GM12878 (cell line): ENCODE measurements around the gene HMGXB3. TPM values are rescaled to one million over a fixed set of nuclear protein-coding genes. Genes with fewer than 3 reads are reported as not detected.

Experiments
- ATAC-seq: fragments of 200-7000 bp; cut with Tn5 transposase; 3 replicates; pipeline ENCODE4 v1.9.1; 2020; ENCODE audit warnings: mild to moderate bottlenecking, moderate library complexity
- BruUV-seq: library from RNA; stranded (reverse); fragments of 400-500 nt; replicated peaks from 2 replicates; lab custom pipeline; 2021; lab: Mats Ljungman, UMichigan
- CTCF ChIA-PET: fragments of 300-600 bp; sonication (Branson Sonifier 250); formaldehyde crosslinking; extraction: SDS; loops from one replicate; lab custom pipeline; 2021; ENCODE audit warnings: inconsistent platforms; lab: Yijun Ruan, JAX
- POLR2A ChIA-PET: fragments of 350-600 bp; formaldehyde crosslinking; extraction: SDS; loops from one replicate; lab custom pipeline; 2021; ENCODE audit warnings: inconsistent platforms; lab: Charles Lee
- RAD21 ChIA-PET: fragments of 300-600 bp; sonication (Branson Sonifier 250); formaldehyde crosslinking; loops from one replicate; lab custom pipeline; 2023; ENCODE audit warnings: antibody characterized with exemption; ENCODE audit not compliant: unreplicated experiment; lab: Charles Lee
- SMC1A ChIA-PET: fragments of 300-600 bp; sonication (Branson Sonifier 250); formaldehyde crosslinking; loops from one replicate; lab custom pipeline; 2023; ENCODE audit not compliant: unreplicated experiment, uncharacterized antibody; lab: Charles Lee
- DNase-seq: peaks from one replicate; pipeline ENCODE4 v3.0.0-alpha.2; 2011; ENCODE audit warnings: low read depth, low spot score
- FAIRE-seq: peaks from 3 replicates; lab custom pipeline; 2011; peaks lifted over from hg19 to GRCh38; lab: Jason Lieb, UNC
- H2AFZ ChIP-seq: 2 replicates; pipeline ENCODE4 v1.6.0; 2011; ENCODE audit warnings: low read depth, low read length, control low read depth; ENCODE audit not compliant: control insufficient read depth
- H3K27ac ChIP-seq: 2 replicates; pipeline ENCODE4 v1.5.1; 2011; ENCODE audit warnings: control low read depth; ENCODE audit not compliant: control insufficient read depth, insufficient read depth
- H3K27me3 ChIP-seq, 2 experiments: replicated peaks in 1 of 2; 2 replicates each; pipeline versions ENCODE4 v1.6.0 to v1.6.1; 2011; ENCODE audit warnings: low read length in 1 of 2; ENCODE audit not compliant: control insufficient read depth in 2 of 2, insufficient read depth in 2 of 2
- H3K36me3 ChIP-seq, 2 experiments: 2 replicates each; pipeline ENCODE4 v1.5.1; 2011; ENCODE audit warnings: low read length in 1 of 2; ENCODE audit not compliant: control insufficient read depth in 2 of 2, insufficient read depth in 2 of 2
- H3K4me1 ChIP-seq: 2 replicates; pipeline ENCODE4 v1.6.1; 2011; ENCODE audit warnings: mild to moderate bottlenecking, low read length, moderate library complexity, mixed read lengths; ENCODE audit not compliant: control insufficient read depth, insufficient read depth
- H3K4me2 ChIP-seq: 2 replicates; pipeline ENCODE4 v1.6.0; 2011; ENCODE audit warnings: control low read depth; ENCODE audit not compliant: control insufficient read depth, insufficient read depth
- H3K4me3 ChIP-seq: fragments of 200-600 bp; sonication (generic); 2 replicates; pipeline ENCODE4 v1.5.1; 2016
- H3K79me2 ChIP-seq: 2 replicates; pipeline ENCODE4 v1.6.0; 2011; ENCODE audit warnings: low read length; ENCODE audit not compliant: control insufficient read depth, insufficient read depth
- H3K9ac ChIP-seq: 2 replicates; pipeline ENCODE4 v1.8.0; 2011; ENCODE audit warnings: low read length, control low read depth, mixed read lengths; ENCODE audit not compliant: control insufficient read depth, insufficient read depth
- H3K9me3 ChIP-seq: replicated peaks from 3 replicates; pipeline ENCODE4 v1.5.1; 2011; ENCODE audit warnings: mild to moderate bottlenecking, low read length; ENCODE audit not compliant: control insufficient read depth, insufficient read depth
- H4K20me1 ChIP-seq: 2 replicates; pipeline ENCODE4 v1.6.0; 2011; ENCODE audit not compliant: control insufficient read depth, insufficient read depth
- CHD2 ChIP-seq: IDR thresholded peaks from 2 replicates; pipeline ENCODE4 v1.6.1; 2011; ENCODE audit warnings: low read depth, low read length, improper control_type of control experiment, borderline replicate concordance
- ETV6 ChIP-seq, 2 experiments: fragments of 450-650 bp in 1 of 2; IDR thresholded peaks in 1 of 2; conservative IDR thresholded peaks in 1 of 2; 2 replicates each; pipeline ENCODE4 v1.6.1; 2014; ENCODE audit warnings: antibody characterized with exemption in 1 of 2, borderline replicate concordance in 1 of 2, low read depth in 1 of 2, mild to moderate bottlenecking in 1 of 2, moderate library complexity in 1 of 2
- FOXK2 ChIP-seq: fragments of 450-650 bp; IDR thresholded peaks from 2 replicates; pipeline ENCODE4 v1.6.1; 2017; ENCODE audit warnings: mild to moderate bottlenecking, moderate library complexity
- PBX3 ChIP-seq: IDR thresholded peaks from 2 replicates; pipeline ENCODE4 v1.6.1; 2011; ENCODE audit warnings: mild to moderate bottlenecking, low read depth, low read length, moderate library complexity; ENCODE audit not compliant: insufficient replicate concordance
- RUNX3 ChIP-seq: IDR thresholded peaks from 2 replicates; pipeline ENCODE4 v1.6.1; 2012; ENCODE audit warnings: low read length, inconsistent platforms
- SPI1 ChIP-seq: IDR thresholded peaks from 2 replicates; pipeline ENCODE4 v1.6.1; 2011; ENCODE audit warnings: low read depth, mild to moderate bottlenecking, low read length, moderate library complexity, borderline replicate concordance; ENCODE audit not compliant: insufficient read depth
- ZNF24 ChIP-seq: fragments of 450-650 bp; IDR thresholded peaks from 2 replicates; pipeline ENCODE4 v1.6.1; 2017; ENCODE audit warnings: antibody characterized with exemption, mild to moderate bottlenecking
- WGBS: methylation state at CpG from one replicate; pipeline ENCODE4 v1.1.6; 2016; ENCODE audit warnings: low lambda C conversion rate; ENCODE audit not compliant: insufficient replicate concordance, insufficient coverage; ENCODE audit errors: missing lambda C conversion rate; 5-methylcytosine and 5-hydroxymethylcytosine counted together
- in situ Hi-C: fragments of 300-500 bp; cut with MboI; formaldehyde crosslinking; loops from 9 replicates; pipeline ENCODE4 v1.14.3; 2018; ENCODE audit warnings: mixed read lengths
- intact Hi-C: fragments of 100-400 bp; cut with micrococcal nuclease; formaldehyde crosslinking; loops from one replicate; pipeline ENCODE4 v1.14.2; 2022; ENCODE audit not compliant: unreplicated experiment
- polyA plus RNA-seq, 11 experiments: library from polyadenylated mRNA; depleted of rRNA in 4 of 11; unstranded in 6 of 11; stranded (reverse) in 5 of 11; fragments of >200 nt; fragmentation: Nextera tagmentation in 4 of 11; fragmentation: Illumina TruSeq in 1 of 11; extraction: Ambion mirVana in 4 of 11; extraction: Trizol in 1 of 11; gene quantifications; 1 replicate in 1 of 11; 2 replicates in 10 of 11; pipeline versions ENCODE4 v1.2.1 to v1.2.3, GENCODE V29; 2011 to 2016; ENCODE audit warnings: inconsistent platforms in 2 of 11, missing spikeins in 2 of 11, low read depth in 1 of 11
- total RNA-seq, 4 experiments: library from RNA; depleted of rRNA in 3 of 4; stranded (reverse); fragments of >200 nt in 3 of 4; fragmentation: Illumina TruSeq in 1 of 4; extraction: Trizol in 1 of 4; gene quantifications; 2 replicates each; pipeline versions ENCODE4 v1.2.1 to v1.2.3, GENCODE V29; 2013 to 2021
- TF ChIP-seq, protein P1 (sequence below): fragments of 450-650 bp; IDR thresholded peaks from 2 replicates; pipeline ENCODE4 v1.6.1; 2017; ENCODE audit warnings: mild to moderate bottlenecking, low read depth, inconsistent platforms; ENCODE audit not compliant: poor library complexity, severe bottlenecking

Gene HMGXB3
- total and polyA plus RNA-seq, 10 of the 15 experiments (the other 5 are each of a cell fraction or from before 2014, with no cell fraction given), result 1.00 to 42.2 (median 28.1) TPM

DNA sequence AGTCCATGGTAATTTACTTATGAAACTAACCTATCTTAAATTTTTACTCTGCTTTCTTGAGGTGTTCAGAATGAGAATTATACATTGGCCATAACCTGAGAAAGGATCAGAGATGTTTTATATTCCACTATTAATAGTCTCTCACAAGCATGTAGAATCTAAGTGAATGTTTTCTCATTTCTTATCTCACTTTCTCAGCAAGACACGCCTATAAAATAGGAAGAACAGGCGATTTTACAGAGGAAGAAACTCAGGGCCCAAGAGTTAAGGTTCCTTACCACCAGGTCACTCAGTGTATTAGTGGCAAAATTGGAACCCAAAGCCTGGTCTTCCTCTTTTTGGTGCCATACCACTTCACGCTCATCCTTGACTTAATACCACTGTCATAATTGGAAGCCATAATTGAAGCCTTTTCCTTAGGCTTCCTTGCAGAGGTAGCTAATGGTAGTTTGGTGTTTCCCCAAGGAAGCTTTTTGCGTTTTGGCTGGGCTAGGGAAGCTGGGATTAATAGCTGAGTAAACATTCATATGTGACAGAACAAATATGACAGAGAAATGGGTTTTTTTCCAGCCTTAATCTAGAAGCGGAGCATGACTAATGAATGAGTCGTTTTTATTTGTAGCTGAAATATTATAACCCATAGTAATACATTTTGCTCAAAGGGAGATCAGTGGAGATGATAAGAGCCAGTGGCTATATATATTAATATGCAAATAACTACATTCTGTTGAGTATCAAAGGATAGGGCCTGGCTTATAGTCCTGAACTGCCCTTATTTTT, 16.9 kb downstream of the HMGXB3 start (continued):
- TF ChIP-seq PBX3 (no peak), FOXK2 (no peak), ZNF24 (no peak), SPI1 (no peak)

DNA sequence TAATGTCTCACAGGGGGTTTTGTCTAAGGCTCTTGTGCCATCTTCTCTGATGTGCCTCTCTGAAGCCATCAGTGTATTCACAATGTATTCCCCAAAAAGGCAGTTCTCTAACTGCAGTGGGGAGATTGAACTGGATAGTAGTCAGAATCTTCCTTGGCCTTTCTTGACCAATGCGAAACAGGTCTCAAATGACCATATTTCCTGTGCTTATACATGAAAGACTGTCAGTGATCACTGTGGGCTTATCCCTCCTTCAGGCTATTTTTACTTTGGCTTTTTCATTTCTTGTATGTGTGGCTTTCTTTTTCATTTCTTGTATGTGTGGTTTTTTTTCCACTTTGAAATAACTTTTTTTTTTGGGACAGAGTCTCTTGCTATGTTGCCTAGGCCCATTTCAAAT, 19.7 kb downstream of the HMGXB3 start:
- Histone ChIP-seq H3K79me2 (no peaks in the 10 kb centered on the region), H3K27ac (no peak overlapping the region), H3K9me3 (peaks cover 5% of the 10 kb centered on the region; the same call in 2 of the 3 replicates), H3K4me3 (no peak overlapping the region), H3K4me1 (no peaks in the 10 kb centered on the region), H4K20me1 (no peaks in the 10 kb centered on the region), H3K9ac (no peak overlapping the region), H3K4me2 (no peak overlapping the region), H3K36me3 (peaks cover 15 to 24% of the 10 kb centered on the region in 2 experiments; a peak in 3 of 4 replicates), H3K27me3 (no peaks in the 10 kb centered on the region), H2AFZ (no peak overlapping the region)
- WGBS, result 93% methylated on average over 1 of the region's 1 CpG
- in situ Hi-C loops (no loop called here), intact Hi-C loops (no loop called here)
- no peak for DNase-seq
- POLR2A ChIA-PET, result no interaction called here
- TF ChIP-seq, protein P1, sequence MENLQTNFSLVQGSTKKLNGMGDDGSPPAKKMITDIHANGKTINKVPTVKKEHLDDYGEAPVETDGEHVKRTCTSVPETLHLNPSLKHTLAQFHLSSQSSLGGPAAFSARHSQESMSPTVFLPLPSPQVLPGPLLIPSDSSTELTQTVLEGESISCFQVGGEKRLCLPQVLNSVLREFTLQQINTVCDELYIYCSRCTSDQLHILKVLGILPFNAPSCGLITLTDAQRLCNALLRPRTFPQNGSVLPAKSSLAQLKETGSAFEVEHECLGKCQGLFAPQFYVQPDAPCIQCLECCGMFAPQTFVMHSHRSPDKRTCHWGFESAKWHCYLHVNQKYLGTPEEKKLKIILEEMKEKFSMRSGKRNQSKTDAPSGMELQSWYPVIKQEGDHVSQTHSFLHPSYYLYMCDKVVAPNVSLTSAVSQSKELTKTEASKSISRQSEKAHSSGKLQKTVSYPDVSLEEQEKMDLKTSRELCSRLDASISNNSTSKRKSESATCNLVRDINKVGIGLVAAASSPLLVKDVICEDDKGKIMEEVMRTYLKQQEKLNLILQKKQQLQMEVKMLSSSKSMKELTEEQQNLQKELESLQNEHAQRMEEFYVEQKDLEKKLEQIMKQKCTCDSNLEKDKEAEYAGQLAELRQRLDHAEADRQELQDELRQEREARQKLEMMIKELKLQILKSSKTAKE, result no peak
- TF ChIP-seq CHD2, result no peak
- no peak for TF ChIP-seq SPI1
- peak; percentile 38; the same call in 1 of the 2 replicates for TF ChIP-seq RUNX3
- TF ChIP-seq ETV6 (conservative IDR thresholded peaks at IDR 0.05 in 1 of 2, IDR thresholded peaks at IDR 0.05 in 1 of 2; ENCODE audit: borderline replicate concordance in 1 of 2, low read depth in 1 of 2), result no peak
- no peak for FAIRE-seq
- RAD21 ChIA-PET, result no interaction called here
- CTCF ChIA-PET, result interaction anchor here (1.4 kb wide), 1 partner anchor 9 kb away, joined by 5 read pairs; no protein-coding TSS in a partner anchor
- ATAC-seq, result no peak
- BruUV-seq, result no TSS peak
- SMC1A ChIA-PET, result interaction anchor here (1.2 to 2.9 kb wide), 2 partner anchors 11 to 108 kb away, joined by 3 to 8 read pairs; no protein-coding TSS in a partner anchor
